Endodermal cell (in vitro differentiated cells): ENCODE measurements around the gene UGT1A3. TPM values are rescaled to one million over a fixed set of nuclear protein-coding genes. Genes with fewer than 3 reads are reported as not detected.

Experiments
- DNase-seq: peaks from one replicate; pipeline ENCODE4 v3.0.0-alpha.2; 2017
- H3K27ac ChIP-seq: 2 replicates; pipeline ENCODE4 v1.5.1; 2013; ENCODE audit warnings: mild to moderate bottlenecking, low read depth, low read length, moderate library complexity
- H3K27me3 ChIP-seq: 2 replicates; pipeline ENCODE4 v1.6.1; 2013; ENCODE audit warnings: mild to moderate bottlenecking, low read length, moderate library complexity; ENCODE audit not compliant: insufficient read depth, control insufficient read depth, poor library complexity, severe bottlenecking
- H3K36me3 ChIP-seq: 2 replicates; pipeline ENCODE4 v1.7.0; 2013; ENCODE audit warnings: mild to moderate bottlenecking, low read length, moderate library complexity; ENCODE audit not compliant: control insufficient read depth, insufficient read depth
- H3K4me1 ChIP-seq: one replicate; pipeline ENCODE4 v1.7.0; 2013; ENCODE audit warnings: low read length; ENCODE audit not compliant: control insufficient read depth, insufficient read depth
- H3K4me3 ChIP-seq: 2 replicates; pipeline ENCODE4 v1.5.1; 2013; ENCODE audit warnings: mild to moderate bottlenecking, low read length, moderate library complexity
- H3K9ac ChIP-seq: 2 replicates; pipeline ENCODE4 v1.6.1; 2013; ENCODE audit warnings: mild to moderate bottlenecking, low read length, moderate library complexity; ENCODE audit not compliant: poor library complexity, severe bottlenecking; ENCODE audit errors: extremely low read depth
- H3K9me3 ChIP-seq: 2 replicates; pipeline ENCODE4 v1.6.1; 2013; ENCODE audit warnings: mild to moderate bottlenecking, low read length, moderate library complexity; ENCODE audit not compliant: control insufficient read depth
- H3K27ac Mint-ChIP-seq: 2 replicates; pipeline ENCODE4 v1.8.0; 2020; ENCODE audit warnings: mixed read lengths
- H3K27me3 Mint-ChIP-seq: 2 replicates; pipeline ENCODE4 v1.8.0; 2021; ENCODE audit warnings: mild to moderate bottlenecking, mixed read lengths; ENCODE audit not compliant: insufficient read depth
- H3K36me3 Mint-ChIP-seq: 2 replicates; pipeline ENCODE4 v1.8.0; 2020; ENCODE audit warnings: low read depth, mixed read lengths
- H3K4me1 Mint-ChIP-seq: 2 replicates; pipeline ENCODE4 v1.8.0; 2020; ENCODE audit warnings: mixed read lengths
- H3K4me3 Mint-ChIP-seq: 2 replicates; pipeline ENCODE4 v1.8.0; 2020; ENCODE audit warnings: mild to moderate bottlenecking, moderate library complexity, mixed read lengths
- H3K9me3 Mint-ChIP-seq: 2 replicates; pipeline ENCODE4 v1.8.0; 2020; ENCODE audit warnings: mild to moderate bottlenecking, mixed read lengths
- WGBS, 2 experiments: methylation state at CpG; one replicate each; pipeline versions ENCODE4 v1.1.5 to v1.1.7; 2013; ENCODE audit warnings: missing lambda C conversion rate in 2 of 2, mixed read lengths in 1 of 2; ENCODE audit not compliant: insufficient coverage in 1 of 2, insufficient read length in 1 of 2; 5-methylcytosine and 5-hydroxymethylcytosine counted together
- total RNA-seq, 2 donors: library from RNA; stranded (reverse); fragmentation: NEBNext Ultra II Directional in 1 of 2; extraction: Animal tissue kit (Norgen Biotek cat#: 25700) in 1 of 2; gene quantifications; 2 replicates in 1 of 2; 3 replicates in 1 of 2; pipeline ENCODE4 v1.2.1, GENCODE V29; 2021
- TF ChIP-seq, protein P1 (sequence below): fragments of 200-600 bp; sonication (generic); conservative IDR thresholded peaks from 2 replicates; pipeline ENCODE4 v1.5.0; 2021; ENCODE audit warnings: antibody characterized with exemption, mild to moderate bottlenecking

UGT1A3 gene
- total RNA-seq, 2 donors from 2014 or later: not detected

GRCh38 chr2:233822101-233822771, 93.4 kb downstream of the UGT1A3 start:
- Histone ChIP-seq H3K36me3 (no peaks in the 10 kb centered on the region), H3K4me1 (no peaks in the 10 kb centered on the region), H3K4me3 (no peak overlapping the region), H3K9ac (no peak overlapping the region), H3K27ac (no peak overlapping the region), H3K27me3 (no peaks in the 10 kb centered on the region), H3K9me3 (no peaks in the 10 kb centered on the region)
- Mint-ChIP-seq H3K27me3 (no peaks in the 10 kb centered on the region), H3K27ac (no peak overlapping the region), H3K4me1 (peaks cover 7% of the 10 kb centered on the region), H3K4me3 (no peak overlapping the region), H3K36me3 (no peaks in the 10 kb centered on the region), H3K9me3 (peaks cover 2% of the 10 kb centered on the region)
- DNase-seq: peak; percentile 35
- 90 to 97% methylated on average over 19 to 21 of the region's 21 CpGs for WGBS, 2 experiments
- TF ChIP-seq, protein P1, sequence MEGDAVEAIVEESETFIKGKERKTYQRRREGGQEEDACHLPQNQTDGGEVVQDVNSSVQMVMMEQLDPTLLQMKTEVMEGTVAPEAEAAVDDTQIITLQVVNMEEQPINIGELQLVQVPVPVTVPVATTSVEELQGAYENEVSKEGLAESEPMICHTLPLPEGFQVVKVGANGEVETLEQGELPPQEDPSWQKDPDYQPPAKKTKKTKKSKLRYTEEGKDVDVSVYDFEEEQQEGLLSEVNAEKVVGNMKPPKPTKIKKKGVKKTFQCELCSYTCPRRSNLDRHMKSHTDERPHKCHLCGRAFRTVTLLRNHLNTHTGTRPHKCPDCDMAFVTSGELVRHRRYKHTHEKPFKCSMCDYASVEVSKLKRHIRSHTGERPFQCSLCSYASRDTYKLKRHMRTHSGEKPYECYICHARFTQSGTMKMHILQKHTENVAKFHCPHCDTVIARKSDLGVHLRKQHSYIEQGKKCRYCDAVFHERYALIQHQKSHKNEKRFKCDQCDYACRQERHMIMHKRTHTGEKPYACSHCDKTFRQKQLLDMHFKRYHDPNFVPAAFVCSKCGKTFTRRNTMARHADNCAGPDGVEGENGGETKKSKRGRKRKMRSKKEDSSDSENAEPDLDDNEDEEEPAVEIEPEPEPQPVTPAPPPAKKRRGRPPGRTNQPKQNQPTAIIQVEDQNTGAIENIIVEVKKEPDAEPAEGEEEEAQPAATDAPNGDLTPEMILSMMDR: no peak

Other genes with a start within 250 kb of the UGT1A3 start
- 10 to 100 TPM; 12.9 to 22.4 TPM for gene USP40, start 162.3 kb upstream of the UGT1A3 start, total RNA-seq
- not detected for gene UGT1A8, start 111.4 kb upstream of the UGT1A3 start, total RNA-seq
- under 1 TPM in 1 of 2 donors, not detected in 1; 0.13 TPM for gene UGT1A10, start 92.6 kb upstream of the UGT1A3 start, total RNA-seq
- not detected for gene UGT1A9, start 57.1 kb upstream of the UGT1A3 start, total RNA-seq
- gene UGT1A7, start 47.1 kb upstream of the UGT1A3 start, total RNA-seq: not detected
- gene UGT1A6, start 36.2 kb upstream of the UGT1A3 start, total RNA-seq: not detected
- not detected for gene UGT1A5, start 16.1 kb upstream of the UGT1A3 start, total RNA-seq
- gene UGT1A4, start 10.3 kb upstream of the UGT1A3 start, total RNA-seq: not detected
- not detected for gene UGT1A1, start 31.2 kb downstream of the UGT1A3 start, total RNA-seq
- not detected for gene MROH2A, start 49.3 kb downstream of the UGT1A3 start, total RNA-seq
- gene HJURP, start 125.5 kb downstream of the UGT1A3 start, total RNA-seq: 10 to 100 TPM; 39.4 to 78.9 TPM
- not detected for gene TRPM8, start 188.3 kb downstream of the UGT1A3 start, total RNA-seq